ENCODE measurements around the gene GNA14. TPM values are rescaled to one million over a fixed set of nuclear protein-coding genes. Genes with fewer than 3 reads are reported as not detected.

The GNA14 gene
- total RNA-seq, 4 donors from 2014 or later: 0.13 to 1.9 (median 1.0) TPM

DNA sequence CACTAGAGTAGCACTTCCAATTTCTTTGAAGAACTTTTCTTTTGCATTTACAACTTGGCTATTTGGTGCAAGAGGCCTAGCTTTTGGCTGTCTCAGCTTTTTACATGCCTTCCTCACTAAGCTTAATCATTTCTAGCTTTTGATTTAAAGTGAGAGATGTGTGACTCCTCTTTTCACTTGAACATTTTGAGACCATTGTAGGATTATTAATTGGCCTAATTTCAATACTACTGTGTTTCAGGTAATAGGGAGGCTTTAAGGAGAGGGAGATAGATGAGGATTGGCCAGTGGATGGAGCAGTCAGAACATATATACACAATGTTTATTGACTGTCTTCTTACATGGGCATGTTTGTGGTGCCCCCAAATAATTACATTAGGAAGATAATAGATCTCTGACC lies 161.7 kb downstream of the GNA14 start:
- no peak for DNase-seq (ENCODE audit: low spot score in 2 of 2)

DNA sequence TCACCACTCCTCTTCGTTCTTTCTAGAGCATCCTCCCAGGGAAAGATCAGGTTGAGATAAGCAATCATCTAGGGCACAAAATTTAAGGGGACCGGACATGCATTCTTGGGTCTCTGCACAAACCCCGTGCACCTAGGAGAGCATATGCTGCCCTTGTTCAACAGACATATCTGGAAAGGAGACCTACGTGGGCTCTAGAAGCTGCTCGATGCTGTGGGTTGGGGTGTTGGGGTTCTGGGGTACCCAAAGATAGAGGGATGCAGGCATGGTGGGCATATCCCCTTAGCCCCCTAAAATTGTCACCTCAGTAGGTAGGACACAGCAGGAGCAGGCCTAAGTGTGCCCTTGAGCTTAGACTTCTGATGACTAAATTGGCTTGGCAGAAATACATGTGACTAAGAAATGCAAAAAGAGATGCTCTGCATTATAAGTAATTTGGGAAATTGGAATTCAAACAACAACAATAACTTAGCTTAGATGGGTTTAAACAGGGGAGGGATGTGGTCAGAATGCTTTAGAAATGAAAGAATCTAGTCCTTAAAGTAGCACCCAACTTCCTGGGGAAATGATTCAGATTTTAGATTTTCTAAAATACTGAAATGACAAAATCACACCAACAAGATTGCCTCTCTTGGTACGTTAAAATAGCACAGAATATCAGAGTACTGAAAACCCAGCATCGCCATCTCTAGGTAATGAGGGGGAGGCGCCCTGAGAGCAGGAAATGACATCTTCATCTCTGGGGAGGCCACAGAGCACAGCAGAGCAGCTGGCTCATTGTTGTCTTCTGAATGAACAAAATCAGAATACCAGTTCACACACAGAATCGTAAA lies 172.3 kb downstream of the GNA14 start:
- intact Hi-C loops (cut with DNase I; ENCODE audit: low total_unique reads): no loop called here

More for the DNA sequence above, 161.7 kb downstream of the GNA14 start:
- no peak for TF ChIP-seq POLR2A (IDR thresholded peaks at IDR 0.05)
- TF ChIP-seq, protein P1, sequence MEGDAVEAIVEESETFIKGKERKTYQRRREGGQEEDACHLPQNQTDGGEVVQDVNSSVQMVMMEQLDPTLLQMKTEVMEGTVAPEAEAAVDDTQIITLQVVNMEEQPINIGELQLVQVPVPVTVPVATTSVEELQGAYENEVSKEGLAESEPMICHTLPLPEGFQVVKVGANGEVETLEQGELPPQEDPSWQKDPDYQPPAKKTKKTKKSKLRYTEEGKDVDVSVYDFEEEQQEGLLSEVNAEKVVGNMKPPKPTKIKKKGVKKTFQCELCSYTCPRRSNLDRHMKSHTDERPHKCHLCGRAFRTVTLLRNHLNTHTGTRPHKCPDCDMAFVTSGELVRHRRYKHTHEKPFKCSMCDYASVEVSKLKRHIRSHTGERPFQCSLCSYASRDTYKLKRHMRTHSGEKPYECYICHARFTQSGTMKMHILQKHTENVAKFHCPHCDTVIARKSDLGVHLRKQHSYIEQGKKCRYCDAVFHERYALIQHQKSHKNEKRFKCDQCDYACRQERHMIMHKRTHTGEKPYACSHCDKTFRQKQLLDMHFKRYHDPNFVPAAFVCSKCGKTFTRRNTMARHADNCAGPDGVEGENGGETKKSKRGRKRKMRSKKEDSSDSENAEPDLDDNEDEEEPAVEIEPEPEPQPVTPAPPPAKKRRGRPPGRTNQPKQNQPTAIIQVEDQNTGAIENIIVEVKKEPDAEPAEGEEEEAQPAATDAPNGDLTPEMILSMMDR (IDR thresholded peaks at IDR 0.05): no peak
- H3K4me3 ChIP-seq (ENCODE audit: low read depth, poor library complexity, severe bottlenecking): no peak overlapping the region
- intact Hi-C loops (cut with DNase I; ENCODE audit: low total_unique reads): no loop called here

DNA sequence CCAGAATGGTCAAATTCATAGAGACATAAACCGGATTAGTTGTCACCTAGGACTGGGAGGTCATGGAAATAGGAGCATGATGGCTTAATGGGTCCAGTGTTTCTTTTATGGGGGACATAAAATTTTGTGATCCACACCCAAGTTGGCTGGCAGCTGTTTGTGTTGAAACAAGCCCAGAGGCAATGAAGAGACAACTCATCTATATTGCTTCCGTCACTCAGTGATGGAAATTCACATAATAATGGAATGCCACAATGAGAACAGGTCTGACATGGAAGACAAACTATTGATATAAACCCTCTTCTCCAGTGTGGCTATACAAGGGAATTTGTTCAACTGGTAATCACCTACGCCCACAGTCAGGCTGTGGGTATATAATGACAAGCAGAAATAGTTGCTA lies 173.2 kb downstream of the GNA14 start:
- intact Hi-C loops (cut with DNase I; ENCODE audit: low total_unique reads): no loop called here
- 83 to 88% methylated on average over 3 of the region's 3 CpGs for WGBS, 2 donors
- DNase-seq (ENCODE audit: low spot score in 2 of 2): no peak
- TF ChIP-seq, protein P1 (IDR thresholded peaks at IDR 0.05): no peak
- no peak for TF ChIP-seq POLR2A (IDR thresholded peaks at IDR 0.05)
- H3K4me3 ChIP-seq (ENCODE audit: low read depth, poor library complexity, severe bottlenecking): no peak overlapping the region

More for the DNA sequence above, 172.3 kb downstream of the GNA14 start:
- DNase-seq (ENCODE audit: low spot score in 2 of 2): no peak
- 79 to 82% methylated on average over 9 of the region's 9 CpGs for WGBS, 2 donors
- no peak overlapping the region for H3K4me3 ChIP-seq (ENCODE audit: low read depth, poor library complexity, severe bottlenecking)
- TF ChIP-seq, protein P1 (IDR thresholded peaks at IDR 0.05): no peak

DNA sequence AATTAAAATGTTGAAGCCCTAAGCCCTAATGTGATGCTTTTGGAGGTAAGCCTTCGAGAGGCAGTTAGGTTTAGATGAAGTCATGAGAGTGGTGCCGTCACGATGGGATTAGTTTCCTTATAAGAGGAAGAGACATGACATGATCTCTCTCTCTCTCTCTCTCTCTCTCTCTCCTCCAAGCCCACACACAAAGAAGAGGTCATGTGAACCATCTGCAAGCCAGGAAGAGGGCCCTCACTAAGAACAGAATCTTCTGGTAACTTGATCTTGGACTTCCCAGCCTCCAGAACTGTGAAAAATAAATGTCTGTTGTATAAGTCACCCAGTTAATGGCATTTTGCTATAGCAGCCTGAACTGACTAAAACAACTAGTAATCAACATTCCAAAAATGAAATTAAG lies 175.5 kb downstream of the GNA14 start:
- WGBS, 2 donors: 87 to 91% methylated on average over 3 of the region's 3 CpGs
- H3K4me3 ChIP-seq (ENCODE audit: low read depth, poor library complexity, severe bottlenecking): no peak overlapping the region
- no peak for DNase-seq (ENCODE audit: low spot score in 2 of 2)
- intact Hi-C loops (cut with DNase I; ENCODE audit: low total_unique reads): no loop called here
- TF ChIP-seq POLR2A (IDR thresholded peaks at IDR 0.05): no peak
- TF ChIP-seq, protein P1 (IDR thresholded peaks at IDR 0.05): no peak

DNA sequence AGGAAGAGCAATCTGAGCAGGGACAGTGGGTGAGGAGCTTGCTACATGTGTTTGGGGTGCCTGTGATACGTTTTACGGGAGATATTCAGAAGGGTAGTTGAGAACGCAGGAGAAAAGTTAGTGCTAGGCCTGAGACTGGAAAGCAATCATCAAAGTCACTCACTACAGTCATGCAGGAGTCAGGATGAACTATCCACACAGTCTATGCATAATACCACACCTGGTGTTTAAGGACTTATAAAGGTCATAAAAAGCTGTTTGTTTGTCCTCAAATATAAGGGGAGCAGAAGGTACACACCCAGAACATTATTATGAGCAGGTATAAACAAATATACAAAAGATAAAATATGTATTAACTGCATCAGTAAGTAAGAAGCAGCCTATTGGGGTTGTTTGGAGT lies 176.6 kb downstream of the GNA14 start:
- WGBS, 2 donors: 86 to 96% methylated on average over 3 of the region's 3 CpGs
- H3K4me3 ChIP-seq (ENCODE audit: low read depth, poor library complexity, severe bottlenecking): no peak overlapping the region
- TF ChIP-seq, protein P1 (IDR thresholded peaks at IDR 0.05): no peak
- no peak for TF ChIP-seq POLR2A (IDR thresholded peaks at IDR 0.05)
- intact Hi-C loops (cut with DNase I; ENCODE audit: low total_unique reads): no loop called here
- DNase-seq (ENCODE audit: low spot score in 2 of 2): no peak

Measured in lower leg skin (tissue), 4 donors.